Measurements from ENCODE around the gene HADHB.
"Not testable (repeated sequence)": the region's sequence is repeated elsewhere in the genome, so short reads cannot be mapped to it uniquely, and the experiment has no call there.

Gene HADHB

DNA sequence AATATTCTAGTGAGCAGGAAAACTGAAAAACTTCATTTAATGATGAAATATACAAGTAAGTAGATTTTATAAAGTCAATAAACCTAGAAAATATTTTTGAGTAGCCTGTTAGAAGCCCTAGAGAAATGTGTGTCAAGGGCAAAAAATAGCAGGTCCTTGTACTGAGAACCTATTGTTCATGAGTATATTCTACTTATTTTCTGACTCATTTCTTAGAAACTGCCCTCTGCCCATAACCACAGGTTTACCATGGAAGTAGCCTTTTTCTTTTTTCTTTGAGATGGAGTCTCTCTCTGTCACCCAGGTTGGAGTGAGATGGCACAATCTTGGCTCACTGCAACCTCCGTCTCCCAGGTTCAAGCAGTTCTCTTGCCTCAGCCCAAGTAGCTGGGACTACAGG lies 81.8 kb downstream of the HADHB start:
- Mint-ChIP-seq H3K9me3 (no peaks in the 10 kb centered on the region), H3K4me1 (peaks cover 14% of the 10 kb centered on the region), H3K36me3 (no peaks in the 10 kb centered on the region), H3K27ac (no peak overlapping the region), H3K4me3 (no peak overlapping the region)
- ATAC-seq (peak; percentile 71), DNase-seq (ENCODE audit: low spot score in 2 of 2) (no peak)

GRCh38 chr2:26327291-26328272 lies 82.8 kb downstream of the HADHB start:
- Mint-ChIP-seq H3K27ac (no peak overlapping the region), H3K9me3 (no peaks in the 10 kb centered on the region), H3K4me3 (no peak overlapping the region), H3K36me3 (no peaks in the 10 kb centered on the region), H3K4me1 (peaks cover 14% of the 10 kb centered on the region)
- DNase-seq (ENCODE audit: low spot score in 2 of 2) (no peak), ATAC-seq (no peak)

- not testable (repeated sequence) for H3K36me3 Mint-ChIP-seq; H3K9me3 Mint-ChIP-seq; DNase-seq (ENCODE audit: low spot score in 2 of 2); H3K4me3 Mint-ChIP-seq; H3K27ac Mint-ChIP-seq; ATAC-seq
- peaks cover 14% of the 10 kb centered on the region for H3K4me1 Mint-ChIP-seq
Measured at GRCh38 chr2:26329083-26329482, 84.3 kb downstream of the HADHB start.

DNA sequence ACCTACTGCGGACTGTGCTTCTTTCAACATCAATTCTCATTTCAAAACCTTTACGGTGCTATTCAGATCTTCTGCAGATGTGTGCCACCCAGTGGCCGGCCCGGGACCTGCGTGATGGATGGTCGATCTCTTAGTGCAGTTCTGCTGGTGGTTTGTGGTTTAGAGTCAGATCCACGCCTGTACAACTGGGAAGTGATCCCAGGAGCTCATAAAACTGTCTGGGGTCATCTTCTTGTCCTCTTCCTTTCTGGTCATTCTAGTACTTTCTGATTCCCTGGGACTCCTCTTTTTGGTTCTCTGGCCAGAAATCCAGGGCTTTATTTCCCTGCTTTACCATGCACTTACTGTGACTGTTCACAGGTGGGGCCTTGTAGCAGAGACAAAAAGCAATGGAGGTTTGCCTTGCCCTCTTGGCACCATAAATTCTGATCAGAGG lies 85.4 kb downstream of the HADHB start:
- Mint-ChIP-seq H3K9me3 (no peaks in the 10 kb centered on the region), H3K4me1 (peaks cover 14% of the 10 kb centered on the region), H3K27ac (no peak overlapping the region), H3K36me3 (no peaks in the 10 kb centered on the region), H3K4me3 (no peak overlapping the region)
- peak; percentile 95 for ATAC-seq
- peak; percentile 63 to 90 for DNase-seq (ENCODE audit: low spot score in 2 of 2)

GRCh38 chr2:26330604-26331003 lies 85.9 kb downstream of the HADHB start:
- Mint-ChIP-seq H3K4me1 (peaks cover 14% of the 10 kb centered on the region), H3K9me3 (no peaks in the 10 kb centered on the region), H3K4me3 (no peak overlapping the region), H3K27ac (no peak overlapping the region), H3K36me3 (no peaks in the 10 kb centered on the region)
- DNase-seq (ENCODE audit: low spot score in 2 of 2) (no peak), ATAC-seq (no peak)

DNA sequence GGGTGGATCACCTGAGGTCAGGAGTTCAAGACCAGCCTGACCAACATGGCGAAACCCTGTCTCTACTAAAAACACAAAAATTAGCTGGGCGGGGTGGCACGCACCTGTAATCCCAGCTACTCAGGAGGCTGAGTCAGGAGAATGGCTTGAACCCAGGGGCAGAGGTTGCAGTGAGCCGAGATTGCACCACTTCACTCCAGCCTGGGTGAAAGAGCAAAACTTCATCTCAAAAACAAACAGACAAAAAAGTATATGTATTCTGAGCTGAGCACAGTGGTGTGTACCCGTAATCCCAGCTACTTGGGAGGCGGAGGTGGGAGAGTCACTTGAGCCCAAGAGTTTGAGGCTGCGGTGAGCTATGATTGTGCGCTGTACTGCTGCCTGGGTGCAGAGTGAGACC lies 86.6 kb downstream of the HADHB start:
- not testable (repeated sequence) for ATAC-seq; H3K4me3 Mint-ChIP-seq; DNase-seq (ENCODE audit: low spot score in 2 of 2); H3K36me3 Mint-ChIP-seq; H3K9me3 Mint-ChIP-seq; H3K27ac Mint-ChIP-seq; H3K4me1 Mint-ChIP-seq

DNA sequence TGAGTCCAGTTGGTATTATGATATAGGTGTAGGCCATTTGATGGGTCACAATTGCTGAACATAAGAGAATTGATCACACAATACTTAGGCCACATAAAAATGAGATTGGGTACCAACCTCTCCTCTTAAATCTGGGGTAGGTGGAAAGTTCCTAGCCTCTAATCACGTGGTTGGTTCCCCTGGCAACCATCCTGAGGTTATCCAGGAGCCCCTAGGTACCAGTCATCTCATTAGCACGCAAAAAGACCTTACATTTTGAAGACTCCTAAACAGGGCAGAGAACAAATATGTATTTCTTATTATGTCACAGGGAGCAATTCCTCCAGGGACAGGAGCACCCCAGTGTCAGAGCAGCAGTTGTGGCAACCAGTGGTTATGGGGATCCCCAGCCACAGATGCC lies 88.6 kb downstream of the HADHB start:
- H3K4me1 Mint-ChIP-seq: peaks cover 9% of the 10 kb centered on the region
- no peak overlapping the region for H3K4me3 Mint-ChIP-seq
- H3K36me3 Mint-ChIP-seq: no peaks in the 10 kb centered on the region
- H3K27ac Mint-ChIP-seq: peak overlapping the region; percentile 11
- no peak for ATAC-seq
- no peak for DNase-seq (ENCODE audit: low spot score in 2 of 2)
- H3K9me3 Mint-ChIP-seq: no peaks in the 10 kb centered on the region

DNA sequence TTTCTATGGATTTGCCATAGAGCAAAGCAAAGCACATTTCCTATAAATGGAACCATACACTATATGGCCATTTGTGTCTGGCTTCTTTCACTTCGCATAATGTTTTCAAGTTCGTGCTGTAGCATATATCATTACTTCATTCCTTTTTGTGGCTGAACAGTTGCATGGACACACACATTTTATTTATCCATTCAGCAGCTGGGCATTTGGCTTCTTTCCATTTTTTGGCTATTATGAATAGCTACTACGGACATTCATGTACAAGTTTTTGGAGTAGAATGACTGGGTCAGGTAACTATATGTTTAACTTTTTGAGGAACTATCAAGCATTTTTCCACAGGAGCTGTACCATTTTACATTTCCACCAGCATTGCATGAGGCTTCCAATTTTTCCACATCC lies 90.5 kb downstream of the HADHB start:
- no peak for ATAC-seq
- H3K9me3 Mint-ChIP-seq: no peaks in the 10 kb centered on the region

GRCh38 chr2:26336719-26337118 lies 92.0 kb downstream of the HADHB start:
- Mint-ChIP-seq H3K4me1 (no peaks in the 10 kb centered on the region), H3K36me3 (no peaks in the 10 kb centered on the region), H3K9me3 (no peaks in the 10 kb centered on the region), H3K4me3 (no peak overlapping the region), H3K27ac (no peak overlapping the region)
- DNase-seq (ENCODE audit: low spot score in 2 of 2) (no peak), ATAC-seq (no peak)

More for the DNA sequence above, 90.5 kb downstream of the HADHB start:
- Mint-ChIP-seq H3K36me3 (no peaks in the 10 kb centered on the region), H3K27ac (no peak overlapping the region), H3K4me3 (no peak overlapping the region), H3K4me1 (peaks cover 3% of the 10 kb centered on the region)
- no peak for DNase-seq (ENCODE audit: low spot score in 2 of 2)

GRCh38 chr2:26337298-26337697 lies 92.6 kb downstream of the HADHB start:
- no peaks in the 10 kb centered on the region for H3K36me3 Mint-ChIP-seq
- no peak overlapping the region for H3K4me3 Mint-ChIP-seq
- H3K27ac Mint-ChIP-seq: no peak overlapping the region
- DNase-seq (ENCODE audit: low spot score in 2 of 2) (no peak), ATAC-seq (no peak)
- H3K4me1 Mint-ChIP-seq: no peaks in the 10 kb centered on the region
- H3K9me3 Mint-ChIP-seq: no peaks in the 10 kb centered on the region

Data from stimulated activated effector memory CD8-positive, alpha-beta T cell treated with anti-CD3 and anti-CD28 coated beads, Interleukin-12 subunit alpha, Interleukin-12 subunit beta, amount 100 ng/mL, for 72 hours (primary cell).